ENCODE data around the gene IRGM.

The IRGM gene

DNA sequence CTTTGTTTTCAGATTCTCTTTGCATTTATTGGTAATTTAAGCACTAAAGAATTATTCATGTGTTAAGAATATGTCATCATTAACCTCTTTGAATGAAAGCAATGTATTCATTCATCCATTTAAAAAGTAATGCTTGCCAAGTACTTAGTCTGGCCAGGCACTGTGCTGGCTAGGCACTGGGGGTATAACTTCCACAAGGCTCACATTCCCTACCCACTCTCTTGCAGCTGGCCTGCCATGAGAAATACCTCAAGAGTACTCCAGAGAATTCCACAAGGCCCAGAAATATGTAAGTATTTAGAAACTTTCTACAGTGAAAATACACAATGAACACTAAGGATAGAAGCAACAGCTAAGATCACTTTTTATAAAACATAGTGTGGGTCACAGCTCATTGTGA is 33.0 kb downstream of the IRGM start:
- Histone ChIP-seq H3K36me3 (no peaks in the 10 kb centered on the region), H3K4me3 (ENCODE audit: low read depth, low read length) (no peak overlapping the region), H3K4me1 (no peaks in the 10 kb centered on the region), H3K9me3 (no peaks in the 10 kb centered on the region), H3K27me3 (no peaks in the 10 kb centered on the region)
- TF ChIP-seq, protein P1, sequence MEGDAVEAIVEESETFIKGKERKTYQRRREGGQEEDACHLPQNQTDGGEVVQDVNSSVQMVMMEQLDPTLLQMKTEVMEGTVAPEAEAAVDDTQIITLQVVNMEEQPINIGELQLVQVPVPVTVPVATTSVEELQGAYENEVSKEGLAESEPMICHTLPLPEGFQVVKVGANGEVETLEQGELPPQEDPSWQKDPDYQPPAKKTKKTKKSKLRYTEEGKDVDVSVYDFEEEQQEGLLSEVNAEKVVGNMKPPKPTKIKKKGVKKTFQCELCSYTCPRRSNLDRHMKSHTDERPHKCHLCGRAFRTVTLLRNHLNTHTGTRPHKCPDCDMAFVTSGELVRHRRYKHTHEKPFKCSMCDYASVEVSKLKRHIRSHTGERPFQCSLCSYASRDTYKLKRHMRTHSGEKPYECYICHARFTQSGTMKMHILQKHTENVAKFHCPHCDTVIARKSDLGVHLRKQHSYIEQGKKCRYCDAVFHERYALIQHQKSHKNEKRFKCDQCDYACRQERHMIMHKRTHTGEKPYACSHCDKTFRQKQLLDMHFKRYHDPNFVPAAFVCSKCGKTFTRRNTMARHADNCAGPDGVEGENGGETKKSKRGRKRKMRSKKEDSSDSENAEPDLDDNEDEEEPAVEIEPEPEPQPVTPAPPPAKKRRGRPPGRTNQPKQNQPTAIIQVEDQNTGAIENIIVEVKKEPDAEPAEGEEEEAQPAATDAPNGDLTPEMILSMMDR (IDR thresholded peaks at IDR 0.05; ENCODE audit: low read depth, low read length), result no peak
- DNase-seq, result no peak

DNA sequence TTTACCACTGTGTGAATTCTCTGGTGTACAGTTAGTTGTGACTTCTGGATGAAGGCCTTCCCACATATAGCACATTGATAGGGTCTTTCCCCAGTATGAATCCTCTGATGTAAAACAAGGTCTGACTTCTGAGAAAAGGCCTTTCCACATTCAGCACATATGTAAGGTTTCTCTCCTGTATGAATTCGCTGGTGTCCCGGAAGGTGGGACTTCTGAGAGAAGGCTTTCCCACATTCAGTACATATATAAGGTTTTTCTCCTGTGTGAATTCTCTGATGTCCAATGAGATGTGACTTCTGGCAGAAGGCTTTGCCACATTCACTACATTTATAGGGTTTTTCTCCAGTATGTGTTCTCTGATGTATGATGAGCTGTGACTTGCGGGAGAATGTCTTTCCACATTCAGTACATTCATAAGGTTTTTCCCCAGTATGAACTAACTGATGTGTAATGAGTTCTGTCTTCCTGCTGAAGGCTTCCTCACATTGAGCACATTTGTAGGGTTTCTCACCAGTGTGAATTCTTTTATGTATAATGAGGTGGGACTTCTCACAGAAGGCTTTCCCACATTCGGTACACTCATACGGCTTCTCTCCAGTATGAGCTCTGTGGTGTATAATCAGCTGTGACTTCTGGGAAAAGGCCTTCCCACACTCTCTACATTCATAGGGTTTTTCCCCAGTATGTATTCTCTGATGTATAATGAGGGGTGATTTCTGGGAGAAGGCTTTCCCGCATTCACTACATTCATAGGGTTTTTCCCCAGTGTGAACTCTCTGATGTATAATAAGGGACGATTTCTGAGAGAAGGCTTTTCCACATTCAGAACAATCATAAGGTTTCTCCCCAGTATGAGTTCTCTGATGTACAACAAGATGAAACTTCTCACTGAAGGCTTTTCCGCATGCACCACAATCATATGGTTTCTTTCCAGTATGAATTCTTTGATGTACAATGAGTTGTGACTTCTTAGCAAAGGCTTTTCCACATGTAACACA is 49.4 kb downstream of the IRGM start:
- TF ChIP-seq, protein P1 (IDR thresholded peaks at IDR 0.05; ENCODE audit: low read depth, low read length), result no peak
- H3K4me3 ChIP-seq (ENCODE audit: low read depth, low read length), result no peak overlapping the region

More for the DNA sequence above, 49.4 kb downstream of the IRGM start:
- H3K36me3 ChIP-seq, result peaks cover 55% of the 10 kb centered on the region
- peaks cover 19% of the 10 kb centered on the region for H3K9me3 ChIP-seq
- H3K4me1 ChIP-seq, result no peaks in the 10 kb centered on the region
- no peaks in the 10 kb centered on the region for H3K27me3 ChIP-seq
- DNase-seq, result no peak

Measured in BE2C (cell line).